HG02678 (cell line): ENCODE results near the gene CPE.
A peak's percentile ranks its signal among the peaks of the same experiment; 100 is the strongest.

ENCODE experiments used
- ATAC-seq: cut with Tn5 transposase; IDR thresholded peaks from one replicate; pipeline ENCODE4 v1.9.1; 2021; ENCODE audit warnings: mild to moderate bottlenecking, moderate library complexity; ENCODE audit not compliant: unreplicated experiment

CPE gene

DNA sequence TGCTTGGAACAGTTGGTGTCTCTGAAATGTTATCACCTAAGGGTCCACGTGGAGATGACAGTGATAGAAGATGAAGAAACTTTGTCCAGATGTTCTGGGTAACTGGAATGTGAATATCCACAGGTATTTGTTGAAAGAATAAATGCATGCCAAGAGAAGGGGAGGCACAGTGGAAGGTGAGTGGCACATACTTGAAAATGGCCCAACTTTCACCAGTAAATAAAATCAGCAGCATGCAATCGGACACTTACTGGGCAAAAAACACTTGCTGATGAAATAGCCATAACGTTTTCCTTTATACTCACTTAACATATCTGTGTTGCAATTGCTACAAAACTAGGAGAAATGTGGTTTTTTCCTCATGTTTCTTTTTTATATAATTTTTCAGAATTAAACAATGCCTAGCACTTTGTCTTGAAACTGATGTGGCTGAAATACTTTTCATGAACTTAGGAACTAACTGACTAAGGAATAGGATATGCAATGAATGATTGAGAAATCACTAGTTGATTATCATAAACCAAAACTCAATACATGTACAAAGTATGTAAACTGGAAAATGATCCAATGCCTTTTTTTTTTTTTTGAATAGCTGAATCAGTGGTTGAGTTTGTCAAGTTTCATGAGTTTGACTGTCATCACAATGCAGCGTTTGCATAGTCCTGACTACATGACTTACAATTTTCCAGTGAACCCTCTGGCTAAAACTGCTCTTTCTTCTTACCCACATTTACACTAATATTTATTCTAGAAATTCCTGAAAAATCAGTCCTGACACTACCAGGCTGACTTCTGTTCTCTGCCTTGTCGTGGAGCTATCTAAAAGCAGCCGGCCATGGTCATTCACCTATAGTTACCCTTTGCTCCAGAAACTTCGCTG, 127.4 kb downstream of the CPE start:
- no peak for ATAC-seq

DNA sequence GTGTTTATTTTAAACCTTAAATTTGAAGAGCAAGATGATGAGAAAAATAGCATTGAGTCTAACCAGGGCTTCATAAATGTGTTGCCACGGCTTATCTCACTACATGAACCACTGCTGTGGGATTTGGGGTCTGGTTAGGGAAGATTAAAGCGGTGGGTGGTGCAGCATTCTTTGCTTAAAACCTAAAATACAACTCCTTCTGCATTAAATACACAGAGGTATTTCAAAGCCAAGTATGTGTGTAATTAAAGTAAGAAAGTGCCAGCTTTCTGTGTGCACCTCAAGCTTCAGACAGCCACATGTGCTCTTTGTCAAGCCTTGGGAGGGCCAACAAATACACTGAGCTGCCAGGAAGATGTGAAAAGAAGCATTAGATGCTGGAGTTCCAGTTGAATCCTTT, 128.0 kb downstream of the CPE start:
- no peak for ATAC-seq

DNA sequence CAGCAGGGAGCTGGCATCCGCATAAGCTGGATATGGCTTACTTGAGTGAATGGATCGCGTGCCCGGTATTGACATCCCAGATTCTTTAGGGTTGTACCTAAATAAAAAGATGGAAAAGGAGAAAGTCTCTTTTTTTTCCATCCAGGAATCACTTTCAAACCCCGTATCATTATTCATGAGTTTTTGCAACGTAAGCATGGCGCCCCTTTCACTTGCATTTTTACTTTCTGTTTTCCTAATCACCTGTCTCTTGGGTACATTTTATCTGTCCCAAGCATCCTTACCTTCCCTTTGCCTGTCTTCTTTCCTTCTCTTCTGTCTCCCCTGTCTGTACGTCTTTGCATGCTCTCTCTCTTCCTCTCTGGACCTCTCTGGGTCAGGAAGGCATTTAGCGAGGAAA, 128.6 kb downstream of the CPE start:
- ATAC-seq, result no peak

DNA sequence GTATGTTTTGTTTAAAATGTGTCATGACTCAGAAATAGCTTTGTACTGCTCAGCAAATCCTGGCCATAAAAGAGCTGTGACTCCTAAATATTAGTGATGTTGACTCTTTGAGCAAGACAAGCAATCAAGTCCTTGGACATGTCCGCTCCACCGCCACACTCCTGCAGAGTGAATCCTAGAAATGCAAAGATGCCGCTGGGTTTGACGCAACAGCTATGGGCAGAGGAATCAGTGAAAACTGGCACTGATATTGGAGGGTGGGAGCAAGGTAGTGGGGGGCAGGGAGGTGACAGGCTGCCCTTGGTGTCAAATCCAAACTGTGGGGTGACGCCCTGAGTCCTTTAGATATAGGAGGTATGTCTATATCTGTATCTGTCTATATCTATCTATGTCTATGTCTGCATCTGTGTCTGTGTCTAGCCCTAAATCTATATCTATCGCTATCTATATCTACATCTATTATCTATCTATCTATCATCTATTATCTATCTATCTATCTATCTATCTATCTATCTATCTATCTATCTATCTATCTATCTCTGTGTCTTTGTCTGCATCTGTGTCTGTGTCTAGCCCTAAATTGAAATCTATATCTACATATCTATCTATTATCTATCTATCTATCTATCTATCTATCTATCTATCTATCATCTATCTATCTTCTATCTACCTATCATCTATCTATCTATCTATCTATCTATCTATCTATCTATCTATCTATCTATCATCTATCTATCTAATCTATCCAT, 129.7 kb downstream of the CPE start:
- no peak for ATAC-seq

DNA sequence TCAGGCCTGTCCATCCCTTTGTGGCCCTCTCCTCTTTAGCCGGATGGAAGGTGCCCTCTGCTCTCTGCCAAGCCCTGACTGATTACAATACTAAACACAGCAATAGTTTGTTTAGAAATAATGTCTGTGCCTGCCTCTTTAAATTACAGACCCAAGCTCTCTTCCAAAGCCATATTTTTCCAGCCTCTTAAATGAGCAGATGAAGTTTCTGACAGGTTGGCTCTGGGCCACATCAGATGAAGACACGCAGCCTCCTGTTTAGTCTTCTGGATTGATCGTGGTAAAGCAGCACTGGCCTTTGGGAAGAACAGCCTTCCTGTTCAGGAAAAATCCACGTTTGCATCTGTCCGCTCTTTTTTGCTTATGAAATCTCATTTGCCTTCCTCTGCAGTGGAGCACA, 133.6 kb downstream of the CPE start:
- no peak for ATAC-seq

DNA sequence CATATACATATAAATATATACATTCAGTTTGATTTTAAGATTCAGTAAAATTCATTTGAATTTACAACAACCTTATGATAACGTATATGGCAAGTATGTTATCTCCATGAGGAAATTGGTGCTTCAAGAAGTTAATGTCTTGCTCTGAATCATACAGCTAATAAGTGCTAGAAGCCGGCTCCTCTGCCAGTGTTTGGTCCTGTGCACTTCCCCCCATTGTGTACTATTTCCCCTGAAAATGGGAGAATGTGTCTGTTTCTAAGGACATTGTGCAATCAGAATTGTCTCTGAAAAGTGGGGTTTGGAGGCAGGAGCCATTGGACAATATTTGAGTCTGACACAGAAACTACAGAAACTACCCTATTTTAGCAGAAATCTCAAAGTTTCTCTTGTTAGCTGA, 135.9 kb downstream of the CPE start:
- no peak for ATAC-seq

DNA sequence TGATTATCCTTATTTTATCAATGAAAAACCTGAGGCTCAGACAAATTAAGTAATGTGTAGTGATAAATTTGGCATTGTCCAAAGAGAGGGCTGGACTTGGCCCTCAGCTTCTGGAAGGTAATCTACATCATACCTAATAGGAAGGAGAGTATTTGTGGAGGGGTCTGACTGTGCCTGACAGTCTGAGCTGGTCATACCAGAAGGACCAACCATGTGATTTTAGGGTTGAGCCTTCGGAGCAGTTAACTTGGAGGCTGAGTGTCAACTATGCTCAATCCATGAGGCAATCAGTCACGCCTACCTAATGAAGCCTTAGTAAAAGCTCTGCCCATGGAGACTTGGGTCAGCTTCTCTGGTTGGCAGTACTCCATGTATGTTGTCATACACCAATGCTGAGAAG, 136.4 kb downstream of the CPE start:
- no peak for ATAC-seq

GRCh38 chr4:165516281-165516833, 137.5 kb downstream of the CPE start:
- no peak for ATAC-seq

DNA sequence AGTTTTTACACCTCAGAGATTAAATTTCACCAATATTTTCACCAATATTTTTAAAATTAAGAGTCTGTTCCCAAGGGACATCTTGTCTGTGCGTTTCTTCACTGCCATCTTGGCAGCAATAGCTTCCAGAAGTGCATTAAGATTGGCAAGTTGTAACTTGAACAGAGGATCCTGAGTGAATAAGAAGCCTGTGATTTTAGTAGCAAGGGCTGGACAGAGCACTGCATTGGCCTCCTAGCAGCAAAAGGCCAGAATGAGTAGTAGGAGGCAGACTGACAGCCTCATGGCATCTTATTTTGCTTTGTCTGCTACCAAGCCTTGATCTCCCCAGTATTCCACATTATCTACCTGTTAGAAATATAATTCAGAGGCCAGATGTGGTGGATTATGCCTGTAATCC, 138.4 kb downstream of the CPE start:
- ATAC-seq, result no peak

DNA sequence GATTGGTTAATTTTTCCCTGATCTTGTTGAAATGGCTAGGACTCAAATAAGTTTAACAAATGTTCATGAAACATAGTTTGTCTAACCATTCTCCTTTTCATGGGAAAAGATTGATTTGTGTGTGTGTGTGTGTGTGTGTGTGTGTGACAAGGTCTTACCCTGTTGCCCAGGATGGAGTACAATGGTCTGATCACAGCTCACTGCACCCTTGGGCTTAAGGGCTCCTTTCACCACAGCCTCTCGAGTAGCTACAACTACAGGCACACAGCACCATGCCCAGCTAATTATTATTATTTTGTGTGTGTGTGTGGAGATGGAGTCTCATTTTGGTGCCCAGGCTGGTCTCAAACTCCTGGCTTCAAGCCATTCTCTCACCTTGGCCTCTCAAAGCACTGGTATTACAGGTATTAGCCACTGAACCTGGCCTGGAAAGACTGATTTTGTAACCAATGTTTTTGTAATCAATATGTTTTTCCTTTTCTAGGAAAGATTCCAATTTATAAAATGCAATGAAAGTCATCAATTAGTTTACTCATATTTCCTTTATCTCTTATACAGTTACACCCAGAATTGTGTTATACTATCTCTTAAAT, 139.3 kb downstream of the CPE start:
- no peak for ATAC-seq

DNA sequence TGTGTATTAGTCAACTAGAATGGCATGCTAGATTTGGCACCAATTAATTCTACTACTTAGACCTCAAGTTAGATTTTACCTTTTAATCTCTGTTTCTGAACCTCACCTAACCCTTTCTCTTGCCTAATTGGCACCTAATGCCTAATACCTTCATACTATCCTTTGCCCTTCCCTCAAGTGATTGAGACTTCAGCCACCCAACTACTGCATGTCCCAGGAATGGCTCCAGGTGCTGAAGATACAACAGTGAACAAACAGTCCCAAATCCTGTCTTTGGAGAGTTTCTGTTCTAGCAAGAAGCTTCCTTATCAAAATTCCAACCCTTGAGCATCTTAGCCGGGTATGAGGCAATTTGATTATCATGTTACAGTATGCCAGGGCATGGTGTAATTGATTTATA, 139.9 kb downstream of the CPE start:
- ATAC-seq, result no peak

DNA sequence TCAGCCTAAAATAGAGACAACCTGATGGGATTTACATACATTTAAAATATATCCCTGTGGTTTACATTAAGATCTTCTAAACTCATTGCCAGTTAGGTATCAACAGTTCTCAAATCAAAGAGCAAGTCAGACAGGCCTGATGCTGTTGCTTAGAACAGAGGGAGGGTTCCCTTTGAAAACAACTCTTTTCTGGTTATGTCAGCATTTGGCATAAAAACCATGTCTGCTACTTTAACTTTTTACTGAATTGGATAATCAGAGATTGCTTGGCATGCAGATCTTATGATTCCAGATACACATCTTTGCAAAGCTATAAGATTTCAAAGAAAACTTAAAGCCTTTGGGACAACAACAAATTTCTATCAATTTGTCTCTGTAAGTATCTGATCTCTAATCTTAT, 140.8 kb downstream of the CPE start:
- ATAC-seq, result no peak

- ATAC-seq, result no peak
These were observed 141.3 kb downstream of the CPE start for GRCh38 chr4:165520086-165520485.

DNA sequence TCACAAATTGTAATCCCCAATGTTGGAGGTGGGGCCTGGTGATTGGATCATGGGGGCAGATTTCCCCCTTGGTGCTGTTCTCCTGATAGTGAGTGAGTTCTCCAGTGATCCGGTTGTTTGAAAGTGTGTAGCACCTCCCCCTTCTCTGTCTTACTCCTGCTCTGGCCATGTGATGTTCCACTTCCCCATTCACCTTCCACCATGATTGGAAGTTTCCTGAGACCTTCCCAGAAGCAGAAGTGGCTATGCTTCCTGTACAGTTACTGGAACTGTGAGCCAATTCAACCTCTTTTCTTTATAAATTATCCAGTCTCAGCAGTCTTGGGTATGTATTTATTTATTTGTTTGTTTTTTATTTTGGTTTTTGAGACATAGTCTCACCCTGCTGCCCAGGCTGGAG, 143.2 kb downstream of the CPE start:
- ATAC-seq, result no peak

DNA sequence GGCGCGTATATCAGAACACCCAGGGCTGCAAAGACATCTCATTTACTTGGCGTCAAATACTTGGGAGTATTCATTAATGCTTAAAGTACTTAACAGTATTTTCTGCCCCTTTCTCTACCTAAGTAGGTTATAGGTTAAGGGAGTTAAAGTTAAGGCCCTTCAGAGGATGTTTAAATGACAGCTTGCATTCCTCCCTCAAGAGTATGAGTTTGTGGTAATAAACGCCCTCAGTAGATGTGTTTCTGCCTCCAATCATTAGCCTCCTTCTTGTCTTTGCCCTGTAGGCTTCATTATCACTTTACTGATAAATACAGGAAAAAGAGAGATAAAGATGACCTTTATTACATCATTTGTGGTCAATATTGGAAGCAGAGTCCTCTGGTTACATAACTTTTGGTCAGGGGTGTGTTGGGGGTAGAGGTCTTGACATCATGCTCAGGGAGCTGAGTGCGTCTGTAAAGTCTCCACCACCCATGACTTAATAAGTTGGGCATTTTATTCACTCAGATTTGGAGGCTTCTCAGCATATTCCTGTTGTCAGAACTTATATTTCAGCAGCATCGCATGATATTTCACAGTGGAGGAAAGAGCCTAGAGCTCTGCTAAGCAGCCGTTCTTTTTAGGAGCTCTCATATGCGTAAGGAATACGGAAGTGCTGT, 145.9 kb downstream of the CPE start:
- no peak for ATAC-seq

DNA sequence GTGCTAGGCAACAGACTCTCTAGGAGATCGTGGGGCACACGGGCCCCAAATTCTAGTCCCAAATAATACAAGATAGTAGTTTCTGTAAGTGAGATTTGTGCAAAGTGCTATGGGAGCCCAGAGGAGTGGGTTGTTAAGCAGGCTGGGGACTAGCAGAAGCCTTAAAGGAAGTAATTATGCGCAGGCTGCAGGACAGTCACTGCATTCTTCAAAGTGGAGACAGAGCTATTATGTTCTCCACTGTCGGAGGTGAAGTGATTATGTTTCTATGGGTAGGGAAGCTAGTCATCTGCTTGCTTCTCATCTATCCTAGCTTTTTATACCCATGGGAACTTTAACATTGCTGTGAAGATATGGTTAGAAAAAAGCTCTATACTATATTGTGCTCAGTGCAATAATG, 154.2 kb downstream of the CPE start:
- ATAC-seq, result no peak

- peak; percentile 67 for ATAC-seq
These were observed 158.3 kb downstream of the CPE start for GRCh38 chr4:165537028-165537648.

- no peak for ATAC-seq
These were observed 161.0 kb downstream of the CPE start for GRCh38 chr4:165539801-165540200.

DNA sequence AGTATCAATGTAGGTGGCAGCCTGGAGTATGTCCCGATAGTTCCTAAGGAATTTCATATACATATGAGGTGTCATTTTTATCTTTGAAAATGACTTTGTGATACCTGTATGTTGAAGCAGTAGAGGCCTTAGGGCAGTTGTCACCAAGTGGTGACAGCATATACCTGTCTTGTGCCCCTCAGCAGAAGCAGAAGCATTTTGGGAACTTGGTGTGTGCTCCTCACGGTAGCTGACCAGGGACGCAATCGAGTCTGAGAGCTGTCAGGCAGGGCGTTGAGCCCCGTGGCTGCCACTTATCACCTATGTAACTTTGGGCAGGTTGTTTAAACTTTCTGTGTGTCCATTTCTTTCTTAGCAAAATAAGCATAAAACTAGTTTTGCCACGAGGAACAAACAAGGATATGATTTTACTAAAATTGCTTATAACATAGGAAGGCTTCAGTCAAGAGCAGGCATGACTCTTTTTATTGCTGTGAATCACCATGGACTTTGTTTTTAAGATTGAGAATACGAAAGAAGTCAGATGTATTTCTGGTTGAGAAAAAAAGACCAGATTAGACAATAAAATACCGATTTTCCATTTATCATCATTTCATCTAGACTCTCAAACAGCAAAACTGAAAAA, 161.5 kb downstream of the CPE start:
- ATAC-seq, result no peak

GRCh38 chr4:165541851-165542459, 163.1 kb downstream of the CPE start:
- no peak for ATAC-seq
